ENCODE results near the gene SKI. TPM values are rescaled to one million over a fixed set of nuclear protein-coding genes. Genes with fewer than 3 reads are reported as not detected.
A peak's percentile ranks its signal among the peaks of the same experiment; 100 is the strongest.

Gene SKI
- polyA plus RNA-seq, 3 donors = 0.20 to 6.6 (median 0.25) TPM

DNA sequence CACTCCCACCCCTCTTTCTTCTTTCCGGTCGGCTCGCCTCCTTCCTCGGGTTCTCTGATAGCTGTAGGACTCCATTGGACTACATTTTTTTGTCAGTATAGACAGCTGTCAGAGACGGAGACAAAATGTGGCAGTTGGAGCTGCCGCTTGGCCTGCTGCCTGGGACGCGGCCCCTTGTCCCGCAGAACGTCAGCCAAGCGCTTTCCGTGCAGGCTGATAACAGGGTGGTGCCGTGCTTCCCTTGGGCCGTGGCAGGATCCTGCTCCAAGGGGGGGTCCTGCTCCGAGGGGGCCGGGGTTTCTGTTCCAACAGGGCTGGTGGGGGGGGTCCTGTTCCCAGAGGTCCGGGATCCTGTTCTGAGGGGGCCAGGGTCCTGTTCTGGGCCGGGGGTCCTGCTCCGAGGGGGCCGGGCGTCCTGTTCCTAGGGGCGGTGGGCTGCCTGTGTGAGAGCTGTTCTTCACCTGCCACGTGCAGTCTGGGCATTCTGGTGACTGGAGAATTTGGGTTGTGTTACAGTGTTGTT, 4.9 kb downstream of the SKI start:
- Histone ChIP-seq H3K27me3 (ENCODE audit: control insufficient read depth in 2 of 2, insufficient read depth in 2 of 2, low read length in 2 of 2) (no peaks in the 10 kb centered on the region), H3K79me2 (ENCODE audit: insufficient read depth, low read length) (peaks cover 80% of the 10 kb centered on the region), H3K4me3 (replicated peaks in 1 of 3; ENCODE audit: low read depth in 2 of 3, low read length in 3 of 3) (peak overlapping the region in 1 of 3 experiments; percentile 80), H4K20me1 (ENCODE audit: insufficient read depth, low read length) (peaks cover 88% of the 10 kb centered on the region), H3K4me1 (ENCODE audit: control insufficient read depth in 1 of 2, insufficient read depth in 2 of 2, low read length in 2 of 2) (peaks cover 89 to 93% of the 10 kb centered on the region in 2 donors), H2AFZ (ENCODE audit: insufficient read depth, low read depth, low read length, poor library complexity, severe bottlenecking) (no peak overlapping the region), H3K4me2 (replicated peaks; ENCODE audit: extremely low read depth, low read length, poor library complexity, severe bottlenecking) (peak overlapping the region; percentile 93), H3K27ac (ENCODE audit: low read depth in 1 of 2, low read length in 2 of 2) (no peak overlapping the region), H3K9ac (ENCODE audit: insufficient read depth, low read length, poor library complexity, severe bottlenecking) (peak overlapping the region; percentile 67), H3K9me3 (replicated peaks in 1 of 2; ENCODE audit: control insufficient read depth in 1 of 2, insufficient read depth in 1 of 2, low read length in 2 of 2) (no peaks in the 10 kb centered on the region), H3K36me3 (replicated peaks in 1 of 2; ENCODE audit: control insufficient read depth in 1 of 2, insufficient read depth in 2 of 2, low read length in 2 of 2) (no peaks in the 10 kb centered on the region)
- H3K4me1 Mint-ChIP-seq = peaks cover 84% of the 10 kb centered on the region
- DNase-seq = no peak
- TF ChIP-seq CTCF (IDR thresholded peaks at IDR 0.05) = no peak
- peaks cover 24 to 43% of the 10 kb centered on the region in 2 donors for H3K36me3 Mint-ChIP-seq
- intact Hi-C loops (cut with micrococcal nuclease) = no loop called here
- peak overlapping the region; percentile 77 to 95 (median 92) for H3K27ac Mint-ChIP-seq
- peak overlapping the region; percentile 99 to 100 for H3K4me3 Mint-ChIP-seq
- peaks cover 1 to 16% (median 2%) of the 10 kb centered on the region in 3 donors for H3K27me3 Mint-ChIP-seq (ENCODE audit: low read depth in 3 of 3)
- 40% methylated on average over 17 of the region's 23 CpGs for WGBS (ENCODE audit: insufficient coverage)
- H3K9me3 Mint-ChIP-seq = peaks cover 0 to 5% (median 0%) of the 10 kb centered on the region in 7 donors

DNA sequence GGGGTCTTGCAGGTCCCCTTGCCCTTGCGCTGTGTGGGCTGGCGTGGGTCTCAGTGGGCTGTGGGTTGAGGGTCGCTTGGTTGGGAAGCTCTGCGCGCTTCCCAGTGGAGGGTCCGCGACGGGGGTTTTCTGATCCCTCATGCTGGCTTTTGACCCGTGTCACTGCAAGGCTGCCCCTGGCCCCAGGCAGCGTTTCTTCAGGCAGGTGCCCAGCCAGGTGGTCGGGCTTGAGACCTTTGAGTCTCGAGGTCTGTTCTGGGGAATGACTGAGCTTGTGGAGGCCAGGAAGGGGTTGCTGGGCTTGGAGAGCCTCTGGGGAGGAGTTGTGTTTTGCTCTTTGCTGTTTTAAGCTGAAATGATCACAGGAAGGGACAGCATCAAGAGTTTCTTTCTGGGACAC, 5.3 kb downstream of the SKI start:
- Histone ChIP-seq H3K79me2 (ENCODE audit: insufficient read depth, low read length) (peaks cover 85% of the 10 kb centered on the region), H3K4me3 (replicated peaks in 1 of 3; ENCODE audit: low read depth in 2 of 3, low read length in 3 of 3) (peak overlapping the region in 2 of 3 experiments; percentile 22 to 80), H3K4me2 (replicated peaks; ENCODE audit: extremely low read depth, low read length, poor library complexity, severe bottlenecking) (peak overlapping the region; percentile 93), H3K4me1 (ENCODE audit: control insufficient read depth in 1 of 2, insufficient read depth in 2 of 2, low read length in 2 of 2) (peaks cover 90 to 98% of the 10 kb centered on the region in 2 donors), H3K36me3 (replicated peaks in 1 of 2; ENCODE audit: control insufficient read depth in 1 of 2, insufficient read depth in 2 of 2, low read length in 2 of 2) (no peaks in the 10 kb centered on the region), H3K9ac (ENCODE audit: insufficient read depth, low read length, poor library complexity, severe bottlenecking) (peak overlapping the region; percentile 67), H3K27me3 (ENCODE audit: control insufficient read depth in 2 of 2, insufficient read depth in 2 of 2, low read length in 2 of 2) (no peaks in the 10 kb centered on the region), H3K9me3 (replicated peaks in 1 of 2; ENCODE audit: control insufficient read depth in 1 of 2, insufficient read depth in 1 of 2, low read length in 2 of 2) (no peaks in the 10 kb centered on the region), H3K27ac (ENCODE audit: low read depth in 1 of 2, low read length in 2 of 2) (peak overlapping the region; percentile 83 to 90), H4K20me1 (ENCODE audit: insufficient read depth, low read length) (peaks cover 93% of the 10 kb centered on the region), H2AFZ (ENCODE audit: insufficient read depth, low read depth, low read length, poor library complexity, severe bottlenecking) (no peak overlapping the region)
- Mint-ChIP-seq H3K36me3 (peaks cover 24 to 43% of the 10 kb centered on the region in 2 donors), H3K27ac (peak overlapping the region; percentile 90 to 95 (median 94)), H3K4me3 (peak overlapping the region; percentile 83 to 100), H3K9me3 (peaks cover 0 to 5% (median 0%) of the 10 kb centered on the region in 7 donors), H3K4me1 (peaks cover 84% of the 10 kb centered on the region), H3K27me3 (ENCODE audit: low read depth in 3 of 3) (peaks cover 1 to 16% (median 2%) of the 10 kb centered on the region in 3 donors)
- no peak for TF ChIP-seq CTCF (IDR thresholded peaks at IDR 0.05)
- DNase-seq = no peak
- intact Hi-C loops (cut with micrococcal nuclease) = no loop called here
- WGBS (ENCODE audit: insufficient coverage) = 54% methylated on average over 5 of the region's 12 CpGs

Measured in CD14-positive monocyte (primary cell).